RWPE1 (cell line): ENCODE measurements around the gene HSP90AA1.

Experiments
- CTCF ChIA-PET: fragments of 350-600 bp; sonication (Branson Sonifier 250); formaldehyde crosslinking; extraction: SDS; loops from one replicate; lab custom pipeline; 2021; lab: Yijun Ruan, JAX
- POLR2A ChIA-PET: fragments of 400-600 bp; formaldehyde crosslinking; extraction: SDS; loops from one replicate; lab custom pipeline; 2020; ENCODE audit warnings: antibody characterized with exemption; ENCODE audit not compliant: low non-redundant PET; lab: Yijun Ruan, JAX
- DNase-seq: peaks from one replicate; pipeline ENCODE4 v3.0.0; 2012; ENCODE audit warnings: low spot score
- H3K27ac ChIP-seq: fragments of 450-650 bp; 2 replicates; pipeline ENCODE4 v1.5.1; 2017
- CTCF ChIP-seq: fragments of 450-650 bp; conservative IDR thresholded peaks from 2 replicates; pipeline ENCODE4 v1.5.1; 2017; ENCODE audit warnings: low read depth, mild to moderate bottlenecking

The HSP90AA1 gene

DNA sequence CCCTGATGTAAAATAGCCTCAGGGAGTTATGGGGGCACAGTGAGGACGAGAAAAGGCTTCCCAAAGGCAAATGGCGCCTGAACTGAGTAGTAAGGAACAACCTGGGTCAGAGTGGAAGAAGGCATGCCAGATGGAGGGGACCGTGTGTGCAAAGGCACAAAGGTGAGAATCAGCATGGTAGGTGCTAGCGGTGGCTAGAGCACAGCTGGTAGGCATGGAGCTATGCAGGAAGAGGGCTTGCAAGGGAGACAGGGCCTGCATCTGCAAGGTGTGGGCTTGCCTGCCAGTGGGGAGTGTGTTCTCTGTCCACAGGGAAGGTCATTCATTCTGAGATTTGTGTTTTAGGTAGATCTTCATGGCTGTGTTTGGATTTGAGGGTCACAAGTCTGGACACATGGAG is 18.5 kb upstream of the HSP90AA1 start:
- no peak for DNase-seq
- POLR2A ChIA-PET, result no interaction called here
- H3K27ac ChIP-seq, result no peak overlapping the region
- CTCF ChIA-PET, result no interaction called here
- no peak for TF ChIP-seq CTCF

GRCh38 chr14:102103062-102103695 is 16.3 kb upstream of the HSP90AA1 start:
- ChIA-PET CTCF (no interaction called here), POLR2A (no interaction called here)
- no peak overlapping the region for H3K27ac ChIP-seq
- TF ChIP-seq CTCF, result no peak
- DNase-seq, result no peak

DNA sequence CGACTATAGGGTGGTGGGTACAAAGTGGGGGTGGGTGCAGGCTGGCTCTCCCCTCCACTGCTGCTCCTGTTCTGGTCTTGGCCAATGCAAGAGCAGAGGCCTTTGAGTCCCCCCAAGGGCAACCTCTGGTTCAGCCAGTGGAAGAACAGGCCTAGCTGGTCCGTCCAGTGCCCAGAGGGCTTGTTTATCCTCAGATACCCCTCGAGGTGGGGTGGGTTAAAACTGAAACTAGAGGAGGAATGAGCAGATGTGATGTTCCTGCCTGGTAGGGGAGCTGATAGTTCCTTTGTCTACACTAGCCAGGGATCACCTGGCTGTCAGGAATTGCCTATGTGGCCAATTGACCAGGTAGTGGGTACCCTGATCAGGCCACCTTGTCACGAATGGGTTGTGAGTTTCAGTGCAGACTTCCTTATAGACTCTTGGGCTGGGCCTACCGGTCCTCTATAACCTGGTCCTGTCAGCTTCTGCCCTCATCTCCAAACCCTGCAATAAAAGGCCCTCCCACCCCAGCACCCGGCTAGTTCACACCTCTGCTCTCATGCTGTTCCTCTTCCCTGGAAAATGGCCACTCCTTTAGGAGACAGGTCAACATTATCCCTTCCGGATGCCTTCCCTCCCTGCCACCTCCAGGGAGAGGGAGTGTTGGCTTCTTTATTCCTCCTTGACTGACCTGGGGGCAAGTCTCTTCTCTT is 10.7 kb upstream of the HSP90AA1 start:
- TF ChIP-seq CTCF, result no peak
- no peak overlapping the region for H3K27ac ChIP-seq
- POLR2A ChIA-PET, result interaction anchor here (0.6 kb wide), 1 partner anchor 10 kb away, joined by 4 read pairs; no protein-coding TSS in a partner anchor
- DNase-seq, result peak; percentile 49
- CTCF ChIA-PET, result interaction anchor here (0.6 to 2.0 kb wide), 9 partner anchors 14 to 220 kb away, joined by 3 to 12 read pairs (median 4); no protein-coding TSS in a partner anchor

- peak overlapping the region; percentile 24 for H3K27ac ChIP-seq
- ChIA-PET POLR2A (no interaction called here), CTCF (interaction anchor here (0.6 to 2.0 kb wide), 17 partner anchors 9 to 407 kb away, joined by 3 to 12 read pairs (median 4); no protein-coding TSS in a partner anchor)
- TF ChIP-seq CTCF, result peak; percentile 86
- peak; percentile 73 for DNase-seq
Observed at GRCh38 chr14:102096569-102097188, 9.8 kb upstream of the HSP90AA1 start.

DNA sequence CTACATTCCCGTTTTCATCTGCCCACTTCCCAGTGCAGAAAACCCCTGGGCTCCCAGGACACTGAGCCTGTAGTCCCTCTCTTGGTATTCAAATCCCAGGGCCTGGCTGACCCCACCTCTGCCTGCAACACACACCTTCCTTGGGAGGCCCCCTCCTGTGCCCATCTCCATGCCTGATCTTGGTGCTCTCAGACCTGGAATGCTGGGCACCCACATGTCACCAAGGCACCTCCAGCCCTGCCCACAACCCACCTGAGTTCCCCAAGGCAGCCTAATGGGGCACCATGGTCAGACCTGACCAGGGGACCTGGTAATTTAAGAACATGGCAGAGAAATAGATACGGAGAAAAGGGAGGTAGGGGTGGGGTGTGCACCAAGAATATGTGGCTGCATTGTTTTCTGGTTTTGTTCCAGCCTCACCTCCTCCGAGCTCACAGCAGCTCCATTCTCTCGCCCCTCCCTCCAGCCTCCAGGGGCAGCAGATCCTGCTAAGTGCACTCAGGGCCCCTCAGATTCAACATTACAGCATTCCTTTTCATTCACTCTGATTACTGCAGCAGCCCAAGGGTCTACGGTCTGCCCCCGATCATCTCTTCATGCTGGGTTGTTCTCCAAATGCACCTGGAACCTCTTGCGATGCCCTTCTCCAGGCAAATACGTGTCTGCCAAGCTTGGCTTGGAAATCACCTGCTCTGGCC is 9.2 kb upstream of the HSP90AA1 start:
- DNase-seq, result no peak
- ChIA-PET POLR2A (no interaction called here), CTCF (interaction anchor here (0.6 to 2.0 kb wide), 13 partner anchors 8 to 407 kb away, joined by 3 to 12 read pairs (median 4); no protein-coding TSS in a partner anchor)
- peak overlapping the region; percentile 24 for H3K27ac ChIP-seq
- no peak for TF ChIP-seq CTCF
